Stimulated activated effector memory CD8-positive, alpha-beta T cell treated with anti-CD3 and anti-CD28 coated beads, Interleukin-12 subunit alpha, Interleukin-12 subunit beta, amount 100 ng/mL, for 72 hours (primary cell): ENCODE results near the gene GIMAP2.
"Not testable (repeated sequence)": the region's sequence is repeated elsewhere in the genome, so short reads cannot be mapped to it uniquely, and the experiment has no call there.

Experiments used
- ATAC-seq: fragments of 150-1000 bp; cut with Tn5 transposase; 2 replicates; pipeline ENCODE4 v1.10.0; 2021
- DNase-seq, 2 donors: peaks; one replicate each; pipeline ENCODE4 v3.0.0; 2021 to 2022; ENCODE audit warnings: low spot score in 2 of 2
- H3K27ac Mint-ChIP-seq: one replicate; pipeline ENCODE4 v1.8.0; 2022; ENCODE audit warnings: mild to moderate bottlenecking, mixed read lengths
- H3K36me3 Mint-ChIP-seq: one replicate; pipeline ENCODE4 v1.8.0; 2022; ENCODE audit warnings: mild to moderate bottlenecking, mixed read lengths
- H3K4me1 Mint-ChIP-seq: one replicate; pipeline ENCODE4 v1.8.0; 2022; ENCODE audit warnings: mixed read lengths
- H3K4me3 Mint-ChIP-seq: one replicate; pipeline ENCODE4 v1.8.0; 2022; ENCODE audit warnings: mild to moderate bottlenecking, mixed read lengths
- H3K9me3 Mint-ChIP-seq: one replicate; pipeline ENCODE4 v1.8.0; 2022; ENCODE audit warnings: mixed read lengths

GIMAP2 gene

DNA sequence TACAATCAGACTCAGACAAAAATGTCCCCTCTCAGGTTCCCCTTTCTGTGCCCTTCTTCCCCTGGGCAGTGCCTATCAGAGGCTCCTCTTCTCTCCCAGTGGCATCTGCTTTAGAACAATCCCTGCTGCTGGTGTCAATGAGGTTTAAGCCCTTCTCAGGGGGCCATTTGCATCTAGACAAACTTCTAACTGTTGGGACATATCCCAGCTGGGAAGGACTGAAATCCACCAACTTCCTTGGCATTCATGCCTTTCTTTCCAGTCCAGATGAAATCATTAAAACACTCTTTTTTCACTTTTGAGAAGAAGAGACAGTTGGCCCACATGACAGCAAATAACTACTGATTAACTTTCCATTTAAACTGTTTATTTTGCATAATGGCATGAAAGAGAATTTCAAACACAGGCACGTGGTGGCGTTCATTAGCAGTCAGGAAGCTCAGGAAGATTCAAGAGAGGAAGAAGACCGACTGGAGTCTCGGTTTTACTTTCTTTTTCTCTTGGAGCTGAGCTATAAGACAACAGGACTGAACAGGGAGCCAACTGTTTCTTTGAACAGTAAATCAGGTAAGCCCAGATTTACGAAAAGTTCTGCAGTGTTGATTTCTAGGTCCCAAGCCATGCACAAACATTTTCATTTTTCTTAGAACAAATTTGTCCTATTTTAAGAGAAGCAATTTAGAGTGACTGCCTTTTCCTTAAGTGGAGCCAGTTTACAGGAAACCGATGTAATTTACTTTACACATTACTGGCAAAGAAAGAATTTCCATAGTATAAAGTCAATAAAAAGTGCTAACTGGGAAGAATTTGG, at the start of gene GIMAP2:
Gene GIMAP2 (plus strand): TSS at position 488 of the 811 bp plus-strand sequence. CDS start 1,354 bp downstream, outside the sequence.
- peak within 1 kb of the TSS; percentile 96 for H3K27ac Mint-ChIP-seq
- peaks cover 82% of the 10 kb centered on the region for H3K4me1 Mint-ChIP-seq
- H3K9me3 Mint-ChIP-seq, result peaks cover 3% of the 10 kb centered on the region
- ATAC-seq (peak; percentile 82), DNase-seq (no peak)
- peaks cover 39% of the 10 kb centered on the region for H3K36me3 Mint-ChIP-seq
- H3K4me3 Mint-ChIP-seq, result peak within 1 kb of the TSS; percentile 86

GRCh38 chr7:150641854-150642253, 43.7 kb upstream of the GIMAP2 start:
- H3K9me3 Mint-ChIP-seq, result peaks cover 21% of the 10 kb centered on the region
- no peak overlapping the region for H3K4me3 Mint-ChIP-seq
- no peak for ATAC-seq

DNA sequence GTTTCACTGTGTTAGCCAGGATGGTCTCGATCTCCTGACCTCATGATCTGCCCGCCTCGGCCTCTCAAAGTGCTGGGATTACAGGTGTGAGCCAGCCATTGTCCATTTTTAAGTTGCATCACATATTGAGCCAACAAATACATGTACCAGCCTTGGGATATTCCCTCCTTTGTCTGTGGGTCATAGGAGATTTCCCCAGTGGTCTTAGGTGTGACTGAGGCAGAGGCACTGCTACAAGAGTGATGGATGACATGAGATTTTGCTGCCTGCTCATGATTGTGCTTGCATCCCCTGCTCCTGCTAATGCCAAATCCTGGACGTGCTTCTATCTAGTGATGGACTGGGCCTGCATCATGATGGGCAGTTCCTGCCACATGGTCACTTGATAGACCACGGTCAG, 42.6 kb upstream of the GIMAP2 start:
- Mint-ChIP-seq H3K9me3 (peaks cover 18% of the 10 kb centered on the region), H3K4me3 (no peak overlapping the region)

More at GRCh38 chr7:150641854-150642253, 43.7 kb upstream of the GIMAP2 start:
- H3K4me1 Mint-ChIP-seq, result peaks cover 20% of the 10 kb centered on the region
- no peak overlapping the region for H3K27ac Mint-ChIP-seq
- DNase-seq, result no peak
- H3K36me3 Mint-ChIP-seq, result no peaks in the 10 kb centered on the region

DNA sequence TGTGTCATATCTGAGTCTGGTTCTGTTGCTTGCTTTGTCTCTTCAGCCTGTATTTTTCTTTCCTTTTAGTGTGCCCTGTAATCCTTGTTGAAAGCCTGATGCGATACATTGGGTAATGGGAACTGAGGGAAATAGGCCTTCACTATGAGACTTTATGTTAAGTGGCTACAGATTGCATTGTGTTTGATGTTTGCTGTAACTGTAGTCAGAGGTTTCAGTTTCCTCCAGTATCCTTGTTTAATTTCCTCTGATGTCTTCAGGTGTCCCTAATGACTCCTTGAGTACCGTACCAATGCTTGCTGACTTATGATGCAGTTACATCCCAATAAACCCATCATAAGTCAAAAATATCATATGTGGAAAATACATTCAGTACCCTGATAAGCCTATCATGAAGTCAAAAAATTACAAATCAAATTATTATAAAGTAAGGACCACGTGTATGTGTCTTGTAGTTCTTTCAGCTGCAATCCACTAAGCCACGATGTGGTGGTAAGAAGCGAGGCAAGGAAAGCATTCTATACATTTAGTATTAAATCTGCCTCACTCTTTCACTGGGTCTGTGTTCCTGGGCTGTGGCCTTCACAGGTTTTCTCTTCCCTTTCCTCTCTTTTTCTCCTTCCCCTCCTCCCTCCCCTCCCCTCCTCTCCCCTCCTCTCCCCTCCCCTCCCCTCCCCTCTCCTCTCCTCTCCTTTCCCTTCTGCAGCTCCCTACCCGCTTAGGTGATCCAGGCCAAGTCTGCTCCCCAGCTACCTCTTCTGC, 40.1 kb upstream of the GIMAP2 start:
- no peaks in the 10 kb centered on the region for H3K36me3 Mint-ChIP-seq
- H3K9me3 Mint-ChIP-seq, result peaks cover 7% of the 10 kb centered on the region
- no peak for DNase-seq

More for the DNA sequence above, 42.6 kb upstream of the GIMAP2 start:
- ATAC-seq, result no peak
- DNase-seq, result no peak
- no peaks in the 10 kb centered on the region for H3K36me3 Mint-ChIP-seq
- H3K27ac Mint-ChIP-seq, result no peak overlapping the region
- H3K4me1 Mint-ChIP-seq, result peaks cover 12% of the 10 kb centered on the region

DNA sequence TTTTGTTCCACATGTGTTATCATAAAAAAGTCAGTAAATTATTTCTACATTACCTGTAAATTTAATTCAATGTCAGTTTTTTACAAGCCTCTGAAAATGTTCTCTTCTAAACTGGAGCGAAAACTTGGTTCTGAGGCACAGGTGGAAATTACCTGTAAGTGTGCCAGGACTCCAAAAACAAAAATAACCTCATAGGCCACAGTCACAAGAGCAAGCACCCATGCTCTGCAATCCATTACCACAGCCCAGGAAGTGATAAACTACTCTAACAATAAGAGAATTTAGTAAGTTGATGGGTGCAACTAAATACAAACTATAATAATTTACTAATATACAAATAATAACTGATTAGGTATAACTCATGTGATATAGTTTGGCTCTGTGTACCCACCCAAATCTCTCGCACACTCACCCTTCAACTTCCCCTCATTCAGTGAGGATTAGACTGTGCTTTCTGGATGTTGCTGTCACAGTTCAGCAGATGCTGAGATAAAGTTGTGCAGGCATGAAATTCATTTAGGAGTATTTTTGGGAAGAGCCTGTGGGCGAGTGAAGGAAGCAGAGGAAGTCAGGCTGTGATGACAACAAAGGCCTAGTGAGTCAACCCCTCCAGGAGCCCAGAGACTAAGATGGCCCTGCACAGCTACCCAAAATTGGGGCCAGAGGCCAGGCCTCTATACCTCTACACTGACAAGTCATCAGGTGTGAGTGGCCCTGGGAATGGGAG, 37.0 kb upstream of the GIMAP2 start:
- Mint-ChIP-seq H3K9me3 (peaks cover 5% of the 10 kb centered on the region), H3K36me3 (no peaks in the 10 kb centered on the region), H3K4me1 (peaks cover 14% of the 10 kb centered on the region), H3K4me3 (no peak overlapping the region), H3K27ac (peak overlapping the region; percentile 60)
- ATAC-seq (no peak), DNase-seq (no peak)

More for the DNA sequence above, 40.1 kb upstream of the GIMAP2 start:
- peaks cover 19% of the 10 kb centered on the region for H3K4me1 Mint-ChIP-seq
- no peak overlapping the region for H3K4me3 Mint-ChIP-seq
- H3K27ac Mint-ChIP-seq, result no peak overlapping the region
- ATAC-seq, result no peak

- Mint-ChIP-seq H3K36me3 (no peaks in the 10 kb centered on the region), H3K27ac (peak overlapping the region; percentile 60), H3K9me3 (peaks cover 5% of the 10 kb centered on the region), H3K4me1 (peaks cover 20% of the 10 kb centered on the region), H3K4me3 (no peak overlapping the region)
- ATAC-seq (no peak), DNase-seq (no peak)
These were observed 36.5 kb upstream of the GIMAP2 start for GRCh38 chr7:150649080-150649385.

- no peak for ATAC-seq
- no peaks in the 10 kb centered on the region for H3K36me3 Mint-ChIP-seq
- no peaks in the 10 kb centered on the region for H3K9me3 Mint-ChIP-seq
- peaks cover 8% of the 10 kb centered on the region for H3K4me1 Mint-ChIP-seq
- H3K27ac Mint-ChIP-seq, result no peak overlapping the region
- no peak for DNase-seq
- no peak overlapping the region for H3K4me3 Mint-ChIP-seq
These were observed 30.8 kb upstream of the GIMAP2 start for GRCh38 chr7:150654692-150655091.

- Mint-ChIP-seq H3K4me1 (peaks cover 13% of the 10 kb centered on the region), H3K4me3 (no peak overlapping the region), H3K9me3 (no peaks in the 10 kb centered on the region), H3K36me3 (no peaks in the 10 kb centered on the region), H3K27ac (no peak overlapping the region)
- ATAC-seq (no peak), DNase-seq (no peak)
These were observed 29.5 kb upstream of the GIMAP2 start for GRCh38 chr7:150656047-150656446.

- no peak overlapping the region for H3K27ac Mint-ChIP-seq
- H3K9me3 Mint-ChIP-seq, result no peaks in the 10 kb centered on the region
- H3K36me3 Mint-ChIP-seq, result no peaks in the 10 kb centered on the region
- DNase-seq (no peak), ATAC-seq (no peak)
- H3K4me1 Mint-ChIP-seq, result peaks cover 25% of the 10 kb centered on the region
- H3K4me3 Mint-ChIP-seq, result no peak overlapping the region
These were observed 28.0 kb upstream of the GIMAP2 start for GRCh38 chr7:150657526-150657925.

DNA sequence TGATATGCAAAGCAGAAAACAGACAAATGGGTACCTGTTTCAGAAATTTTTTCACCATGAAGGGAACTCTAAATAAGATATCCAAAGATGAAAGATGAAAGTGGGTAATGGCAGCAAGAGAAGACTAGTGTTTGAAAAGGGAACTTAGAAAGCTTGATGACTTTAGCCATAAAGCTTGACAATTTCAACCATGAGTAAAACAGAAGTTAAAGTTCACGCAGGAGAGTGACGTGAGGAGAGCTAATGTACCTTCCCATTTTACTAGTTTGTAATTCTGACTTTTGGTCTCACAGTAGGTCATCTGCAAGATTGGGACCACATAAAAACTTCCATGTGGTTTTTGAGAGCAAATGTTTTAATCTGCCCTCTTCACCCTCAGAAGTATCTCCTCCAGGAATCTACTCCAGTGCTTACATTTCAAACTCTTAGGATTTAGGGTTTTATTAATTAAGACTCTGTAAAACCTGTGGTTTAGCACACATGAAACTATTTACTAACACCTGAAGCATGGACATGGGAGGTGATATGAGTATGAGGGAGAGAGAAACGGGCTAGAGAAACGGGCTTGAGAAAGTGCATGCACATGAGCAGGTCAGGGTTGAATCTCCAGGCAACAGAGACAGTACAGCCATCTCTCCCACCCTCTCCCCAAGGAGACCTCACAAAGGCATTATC, 24.4 kb upstream of the GIMAP2 start:
- peak overlapping the region; percentile 3 for H3K27ac Mint-ChIP-seq
- no peaks in the 10 kb centered on the region for H3K9me3 Mint-ChIP-seq
- H3K36me3 Mint-ChIP-seq, result no peaks in the 10 kb centered on the region
- H3K4me3 Mint-ChIP-seq, result no peak overlapping the region
- H3K4me1 Mint-ChIP-seq, result peaks cover 51% of the 10 kb centered on the region
- no peak for DNase-seq
- ATAC-seq, result no peak

- Mint-ChIP-seq H3K4me1 (peaks cover 68% of the 10 kb centered on the region), H3K4me3 (peak overlapping the region; percentile 67), H3K27ac (peak overlapping the region; percentile 92)
- H3K9me3 Mint-ChIP-seq, H3K36me3 Mint-ChIP-seq, DNase-seq, ATAC-seq: not testable (repeated sequence)
These were observed 22.7 kb upstream of the GIMAP2 start for GRCh38 chr7:150662821-150663220.

- peak overlapping the region; percentile 67 for H3K4me3 Mint-ChIP-seq
- peaks cover under 1% of the 10 kb centered on the region for H3K9me3 Mint-ChIP-seq
- DNase-seq (peak in 1 of 2 donors; percentile 65), ATAC-seq (no peak)
- H3K4me1 Mint-ChIP-seq, result peaks cover 78% of the 10 kb centered on the region
- peak overlapping the region; percentile 92 for H3K27ac Mint-ChIP-seq
- no peaks in the 10 kb centered on the region for H3K36me3 Mint-ChIP-seq
These were observed 21.6 kb upstream of the GIMAP2 start for GRCh38 chr7:150663802-150664494.

DNA sequence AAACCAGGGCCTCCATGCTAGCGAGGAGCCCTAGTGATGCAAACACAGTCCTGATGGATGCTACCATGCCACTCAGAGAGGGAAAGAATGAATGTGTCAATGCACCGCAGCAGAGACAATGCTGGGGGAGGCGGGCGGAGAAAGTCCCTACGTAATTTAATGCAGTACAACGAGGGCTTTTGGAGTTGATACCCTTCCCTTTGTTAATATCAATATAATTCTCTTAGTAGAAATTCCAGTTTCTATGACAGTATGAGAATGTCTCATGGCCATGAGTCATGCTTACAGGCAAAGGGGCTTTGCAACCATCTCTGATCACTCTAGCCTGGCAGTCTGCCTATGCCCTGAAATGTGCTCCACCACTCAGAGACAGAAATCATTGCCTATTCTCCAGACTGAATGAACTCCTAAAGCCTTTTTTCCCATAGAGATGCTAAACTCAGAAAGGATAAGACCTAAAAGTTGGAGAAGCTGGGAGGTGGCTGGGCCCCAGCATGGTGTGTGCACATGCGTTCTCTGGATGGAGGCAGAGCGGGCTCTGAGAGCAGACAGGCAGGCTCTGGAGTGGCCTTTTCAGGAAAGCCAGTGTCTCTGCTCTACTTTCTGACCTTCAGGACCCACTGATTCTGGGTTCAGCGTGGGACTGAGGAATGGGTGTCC, 20.3 kb upstream of the GIMAP2 start:
- Mint-ChIP-seq H3K4me3 (peak overlapping the region; percentile 67), H3K9me3 (peaks cover 3% of the 10 kb centered on the region), H3K27ac (peak overlapping the region; percentile 92), H3K36me3 (no peaks in the 10 kb centered on the region), H3K4me1 (peaks cover 83% of the 10 kb centered on the region)
- ATAC-seq (peak; percentile 57), DNase-seq (peak in 1 of 2 donors; percentile 75)

- peaks cover 84% of the 10 kb centered on the region for H3K4me1 Mint-ChIP-seq
- H3K9me3 Mint-ChIP-seq, result peaks cover 3% of the 10 kb centered on the region
- DNase-seq, result no peak
- H3K4me3 Mint-ChIP-seq, result peak overlapping the region; percentile 67
- peak; percentile 52 for ATAC-seq
- H3K27ac Mint-ChIP-seq, result peak overlapping the region; percentile 92
- H3K36me3 Mint-ChIP-seq, result no peaks in the 10 kb centered on the region
These were observed 19.6 kb upstream of the GIMAP2 start for GRCh38 chr7:150665896-150666295.
